Erythroblast (primary cell): ENCODE measurements around the gene WNK1.
"Not testable (repeated sequence)": the region's sequence is repeated elsewhere in the genome, so short reads cannot be mapped to it uniquely, and the experiment has no call there.

Source experiments
- DNase-seq, 2 experiments: peaks; one replicate each; lab custom pipeline; 2025; lab: John Stamatoyannopoulos, UW
- GATA1 ChIP-seq: IDR thresholded peaks from 2 replicates; pipeline ENCODE4 v1.6.1; 2011; ENCODE audit warnings: low read depth, mild to moderate bottlenecking, control low read depth, low read length, moderate library complexity
- POLR2A ChIP-seq: IDR thresholded peaks from 2 replicates; pipeline ENCODE4 v1.6.1; 2011; ENCODE audit warnings: mild to moderate bottlenecking, low read length

WNK1 gene

GRCh38 chr12:830111-830867 is 77.9 kb downstream of the WNK1 start:
- no peak for DNase-seq
- TF ChIP-seq POLR2A (no peak), GATA1 (no peak)

- TF ChIP-seq POLR2A (no peak), GATA1 (no peak)
These were observed 83.6 kb downstream of the WNK1 start for GRCh38 chr12:835754-836518.

GRCh38 chr12:836952-837351 is 84.6 kb downstream of the WNK1 start:
- TF ChIP-seq POLR2A (no peak), GATA1 (no peak)
- no peak for DNase-seq

More at GRCh38 chr12:835754-836518, 83.6 kb downstream of the WNK1 start:
- DNase-seq: no peak

GRCh38 chr12:837548-837947 is 85.2 kb downstream of the WNK1 start:
- no peak for DNase-seq
- TF ChIP-seq POLR2A (no peak), GATA1 (no peak)

- TF ChIP-seq GATA1 (no peak), POLR2A (no peak)
- DNase-seq: no peak
These were observed 91.2 kb downstream of the WNK1 start for GRCh38 chr12:843609-844008.

- DNase-seq: no peak
- TF ChIP-seq POLR2A: no peak
These were observed 94.0 kb downstream of the WNK1 start for GRCh38 chr12:846421-846820.

- no peak for DNase-seq
- TF ChIP-seq GATA1 (no peak), POLR2A (no peak)
These were observed 95.9 kb downstream of the WNK1 start for GRCh38 chr12:848173-848865.

GRCh38 chr12:848882-849527 is 96.6 kb downstream of the WNK1 start:
- TF ChIP-seq POLR2A (no peak), GATA1 (no peak)
- peak in 1 of 2 experiments; percentile 30 for DNase-seq

- not testable (repeated sequence) for DNase-seq
These were observed 97.5 kb downstream of the WNK1 start for GRCh38 chr12:849733-850437.

- no peak for DNase-seq
- TF ChIP-seq GATA1 (no peak), POLR2A (no peak)
These were observed 99.0 kb downstream of the WNK1 start for GRCh38 chr12:851343-851742.

GRCh38 chr12:851913-852312 is 99.5 kb downstream of the WNK1 start:
- DNase-seq: peak; percentile 29 to 74
- TF ChIP-seq POLR2A (no peak), GATA1 (no peak)

- TF ChIP-seq GATA1 (no peak), POLR2A (no peak)
- DNase-seq: no peak
These were observed 100.5 kb downstream of the WNK1 start for GRCh38 chr12:852864-853263.

GRCh38 chr12:857611-858010 is 105.2 kb downstream of the WNK1 start:
- peak; percentile 66 to 85 for DNase-seq
- TF ChIP-seq GATA1: no peak
- TF ChIP-seq POLR2A: peak; percentile 27
